H1 (cell line): Measurements from ENCODE around the gene ALPG. TPM values are rescaled to one million over a fixed set of nuclear protein-coding genes. Genes with fewer than 3 reads are reported as not detected.

Experiments used
- CTCF ChIA-PET: fragments of 300-600 bp; sonication (Branson Sonifier 250); formaldehyde crosslinking; loops from one replicate; lab custom pipeline; 2021; ENCODE audit not compliant: partially characterized antibody; lab: Charles Lee
- POLR2A ChIA-PET: fragments of 300-600 bp; sonication (Branson Sonifier 250); formaldehyde crosslinking; loops from one replicate; lab custom pipeline; 2021; ENCODE audit warnings: inconsistent platforms; ENCODE audit not compliant: partially characterized antibody; lab: Charles Lee
- DNase-seq, 2 experiments: peaks; one replicate each; pipeline versions ENCODE4 v3.0.0 to v3.0.0-alpha.2; 2010 to 2022; ENCODE audit warnings: low spot score in 2 of 2, low read depth in 1 of 2, mixed read lengths in 1 of 2
- FAIRE-seq: peaks from 2 replicates; lab custom pipeline; 2011; peaks lifted over from hg19 to GRCh38; lab: Jason Lieb, UNC
- H2AFZ ChIP-seq: 2 replicates; pipeline ENCODE4 v1.8.1; 2012; ENCODE audit warnings: low read length, inconsistent platforms
- H2AK5ac ChIP-seq: 2 replicates; pipeline ENCODE4 v1.6.1; 2013; ENCODE audit warnings: low read depth, low read length
- H2BK120ac ChIP-seq: replicated peaks from 2 replicates; pipeline ENCODE3; 2013; ENCODE audit warnings: low read depth, low read length, inconsistent platforms
- H2BK12ac ChIP-seq: 2 replicates; pipeline ENCODE4 v1.6.1; 2013; ENCODE audit warnings: low read depth, low read length
- H2BK15ac ChIP-seq: 2 replicates; pipeline ENCODE4 v1.6.1; 2013; ENCODE audit warnings: low read length
- H2BK20ac ChIP-seq: 2 replicates; pipeline ENCODE4 v1.6.1; 2013; ENCODE audit warnings: low read length
- H2BK5ac ChIP-seq: 2 replicates; pipeline ENCODE4 v1.6.1; 2013; ENCODE audit warnings: low read depth, low read length
- H3K14ac ChIP-seq: 2 replicates; pipeline ENCODE4 v1.6.1; 2013; ENCODE audit warnings: inconsistent platforms; ENCODE audit not compliant: insufficient read length
- H3K18ac ChIP-seq: 2 replicates; pipeline ENCODE4 v1.6.1; 2013; ENCODE audit warnings: low read length; ENCODE audit errors: extremely low read depth
- H3K23ac ChIP-seq: 2 replicates; pipeline ENCODE4 v1.6.1; 2013; ENCODE audit warnings: inconsistent platforms; ENCODE audit not compliant: insufficient read length
- H3K23me2 ChIP-seq: 2 replicates; pipeline ENCODE4 v1.6.1; 2013; ENCODE audit warnings: low read depth, low read length
- H3K27ac ChIP-seq: 2 replicates; pipeline ENCODE4 v1.6.1; 2011; ENCODE audit warnings: low read depth, low read length, inconsistent platforms
- H3K27me3 ChIP-seq, 4 experiments: replicated peaks in 1 of 4; 1 replicate in 1 of 4; 2 replicates in 3 of 4; pipeline versions ENCODE4 v1.6.1 to v1.8.1; 2011 to 2013; ENCODE audit warnings: low read length in 3 of 4, mild to moderate bottlenecking in 3 of 4, inconsistent platforms in 2 of 4, mixed read lengths in 2 of 4, moderate library complexity in 1 of 4; ENCODE audit not compliant: control insufficient read depth in 3 of 4, insufficient read depth in 3 of 4; ENCODE audit errors: extremely low read depth in 1 of 4
- H3K36me3 ChIP-seq, 4 experiments: 2 replicates each; pipeline versions ENCODE4 v1.6.1 to v1.8.1; 2011 to 2013; ENCODE audit warnings: mild to moderate bottlenecking in 4 of 4, low read length in 3 of 4, moderate library complexity in 2 of 4, control low read depth in 1 of 4, inconsistent platforms in 1 of 4; ENCODE audit not compliant: insufficient read depth in 4 of 4, control insufficient read depth in 2 of 4
- H3K4ac ChIP-seq: replicated peaks from 2 replicates; pipeline ENCODE3; 2013; ENCODE audit warnings: low read length, low read depth, mixed read lengths, inconsistent platforms; ENCODE audit not compliant: insufficient read length
- H3K4me1 ChIP-seq, 4 experiments: replicated peaks in 1 of 4; 1 replicate in 1 of 4; 2 replicates in 3 of 4; pipeline versions ENCODE4 v1.6.1 to v1.8.1; 2011 to 2013; ENCODE audit warnings: low read length in 3 of 4, inconsistent platforms in 2 of 4, mixed read lengths in 1 of 4; ENCODE audit not compliant: insufficient read depth in 4 of 4, control insufficient read depth in 3 of 4
- H3K4me2 ChIP-seq, 2 experiments: 2 replicates each; pipeline versions ENCODE4 v1.6.1 to v1.8.1; 2011 to 2013; ENCODE audit warnings: low read depth in 2 of 2, low read length in 2 of 2, control low read depth in 1 of 2, inconsistent platforms in 1 of 2, mild to moderate bottlenecking in 1 of 2; ENCODE audit not compliant: insufficient read depth in 1 of 2
- H3K4me3 ChIP-seq, 4 experiments: fragments of 200-600, 300-600 bp in 1 of 4; sonication (generic), shearing (Covaris generic), sonication (Bioruptor Twin) in 1 of 4; 2 replicates each; pipeline versions ENCODE4 v1.5.1 to v1.8.1; 2011 to 2016; ENCODE audit warnings: low read length in 4 of 4, low read depth in 3 of 4, control low read depth in 2 of 4, inconsistent platforms in 2 of 4, mild to moderate bottlenecking in 2 of 4, mixed read lengths in 1 of 4, moderate library complexity in 1 of 4; ENCODE audit not compliant: insufficient read depth in 2 of 4; ENCODE audit errors: extremely low read depth in 1 of 4
- H3K56ac ChIP-seq: replicated peaks from 2 replicates; pipeline ENCODE3; 2013; ENCODE audit warnings: low read depth, mild to moderate bottlenecking, mixed read lengths, low read length, inconsistent platforms; ENCODE audit not compliant: insufficient read length
- H3K79me1 ChIP-seq: 2 replicates; pipeline ENCODE4 v1.6.1; 2013; ENCODE audit warnings: low read depth, low read length, control low read depth
- H3K79me2 ChIP-seq, 2 experiments: 2 replicates each; pipeline versions ENCODE4 v1.6.1 to v1.8.1; 2012 to 2013; ENCODE audit warnings: low read length in 2 of 2, mild to moderate bottlenecking in 2 of 2, inconsistent platforms in 1 of 2; ENCODE audit not compliant: insufficient read depth in 2 of 2, control insufficient read depth in 1 of 2
- H3K9ac ChIP-seq, 4 experiments: replicated peaks in 1 of 4; 1 replicate in 1 of 4; 2 replicates in 3 of 4; pipeline versions ENCODE4 v1.6.1 to v1.8.1; 2011 to 2013; ENCODE audit warnings: low read depth in 3 of 4, low read length in 3 of 4, control low read depth in 2 of 4, mild to moderate bottlenecking in 2 of 4, moderate library complexity in 2 of 4, inconsistent platforms in 1 of 4; ENCODE audit errors: extremely low read depth in 1 of 4
- H3K9me3 ChIP-seq, 2 experiments: 2 replicates each; pipeline versions ENCODE4 v1.6.1 to v1.8.1; 2012 to 2013; ENCODE audit warnings: mild to moderate bottlenecking in 2 of 2, moderate library complexity in 2 of 2, control low read depth in 1 of 2, inconsistent platforms in 1 of 2, low read depth in 1 of 2, low read length in 1 of 2, mixed read lengths in 1 of 2; ENCODE audit not compliant: insufficient read depth in 2 of 2
- H4K20me1 ChIP-seq, 2 experiments: replicated peaks in 1 of 2; 2 replicates each; pipeline versions ENCODE3 to v1.8.1; 2011 to 2013; ENCODE audit warnings: inconsistent platforms in 2 of 2, low read length in 2 of 2, mild to moderate bottlenecking in 1 of 2; ENCODE audit not compliant: insufficient read depth in 2 of 2, control insufficient read depth in 1 of 2
- H4K5ac ChIP-seq: 2 replicates; pipeline ENCODE4 v1.6.1; 2013; ENCODE audit warnings: low read length, low read depth, mixed read lengths, inconsistent platforms; ENCODE audit not compliant: insufficient read length
- H4K8ac ChIP-seq: 2 replicates; pipeline ENCODE4 v1.8.0; 2013; ENCODE audit warnings: mild to moderate bottlenecking, moderate library complexity, low read length, inconsistent platforms; ENCODE audit not compliant: insufficient read depth; ENCODE audit errors: extremely low read depth
- H4K91ac ChIP-seq: replicated peaks from 2 replicates; pipeline ENCODE3; 2013; ENCODE audit warnings: low read length, mixed read lengths, inconsistent platforms; ENCODE audit not compliant: insufficient read length
- JUN ChIP-seq: IDR thresholded peaks from 2 replicates; pipeline ENCODE4 v1.6.1; 2011; ENCODE audit warnings: low read depth, mild to moderate bottlenecking, improper control_type of control experiment, low read length
- KDM4A ChIP-seq: IDR thresholded peaks from one replicate; pipeline ENCODE4 v1.7.1; 2012; ENCODE audit warnings: low read depth, mild to moderate bottlenecking, moderate library complexity, low read length, inconsistent platforms; ENCODE audit not compliant: severe bottlenecking
- KDM5A ChIP-seq: fragments of 200-600 bp; IDR thresholded peaks from 2 replicates; pipeline ENCODE4 v1.7.1; 2012; ENCODE audit warnings: mild to moderate bottlenecking, low read length, inconsistent platforms, mixed read lengths
- SIRT6 ChIP-seq: IDR thresholded peaks from one replicate; pipeline ENCODE4 v1.7.1; 2012; ENCODE audit warnings: low read length, inconsistent platforms
- SP1 ChIP-seq: IDR thresholded peaks from 2 replicates; pipeline ENCODE4 v1.6.1; 2011; ENCODE audit warnings: low read depth, low read length
- SUZ12 ChIP-seq: fragments of 200-600 bp; sonication (generic); IDR thresholded peaks from 2 replicates; pipeline ENCODE4 v1.6.1; 2012; ENCODE audit warnings: mild to moderate bottlenecking, inconsistent platforms, low read length, moderate library complexity, mixed read lengths
- TAF1 ChIP-seq: IDR thresholded peaks from 2 replicates; pipeline ENCODE4 v1.6.1; 2011; ENCODE audit warnings: mild to moderate bottlenecking, low read depth, low read length
- TAF7 ChIP-seq: optimal IDR thresholded peaks from 2 replicates; pipeline ENCODE3; 2011; ENCODE audit warnings: low read depth, mild to moderate bottlenecking, inconsistent platforms, low read length, moderate library complexity, borderline replicate concordance
- TBP ChIP-seq: IDR thresholded peaks from 2 replicates; pipeline ENCODE4 v1.6.1; 2011; ENCODE audit warnings: low read depth, low read length, improper control_type of control experiment
- WGBS, 2 experiments: shearing (Covaris generic) in 1 of 2; methylation state at CpG; one replicate each; pipeline versions ENCODE4 v1.1.6 to v1.1.7; 2013 to 2015; ENCODE audit warnings: low lambda C conversion rate in 2 of 2, mixed read lengths in 2 of 2, inconsistent platforms in 1 of 2, low coverage in 1 of 2, missing lambda C conversion rate in 1 of 2; ENCODE audit not compliant: insufficient replicate concordance in 2 of 2, insufficient coverage in 1 of 2, insufficient read length in 1 of 2; ENCODE audit errors: extremely low coverage in 1 of 2, missing lambda C conversion rate in 1 of 2; 5-methylcytosine and 5-hydroxymethylcytosine counted together
- polyA plus RNA-seq, 7 experiments: library from polyadenylated mRNA; depleted of rRNA in 3 of 7; stranded (reverse) in 5 of 7; unstranded in 2 of 7; fragments of >200 nt in 5 of 7; fragments of 200-250 nt in 2 of 7; gene quantifications; 1 replicate in 5 of 7; 2 replicates in 1 of 7; 4 replicates in 1 of 7; pipeline versions ENCODE4 v1.2.1 to v1.2.3, GENCODE V29; 2011 to 2013; ENCODE audit warnings: missing spikeins in 2 of 7, mixed read lengths in 2 of 7
- total RNA-seq: library from RNA; stranded (reverse); fragmentation: NEBNext Ultra II Directional; extraction: Animal tissue kit (Norgen Biotek cat#: 25700); gene quantifications from 2 replicates; pipeline ENCODE4 v1.2.1, GENCODE V29; 2021

The ALPG gene
- total and polyA plus RNA-seq, 2 of the 8 experiments (the other 6 are each of a cell fraction or from before 2014, with no cell fraction given), result 0.56 to 2.1 TPM

- Histone ChIP-seq H2BK5ac (no peak overlapping the region), H3K79me2 (no peaks in the 10 kb centered on the region), H2BK20ac (no peak overlapping the region), H3K79me1 (no peaks in the 10 kb centered on the region), H2BK12ac (no peak overlapping the region), H2AFZ (no peak overlapping the region), H3K23me2 (no peaks in the 10 kb centered on the region; the same call in 1 of the 2 replicates), H3K4me2 (no peak overlapping the region), H3K4ac (no peak overlapping the region), H3K9me3 (no peaks in the 10 kb centered on the region), H3K27ac (no peak overlapping the region), H3K18ac (no peak overlapping the region), H3K56ac (no peak overlapping the region), H4K5ac (no peak overlapping the region), H4K91ac (no peak overlapping the region), H3K9ac (no peak overlapping the region), H3K36me3 (no peaks in the 10 kb centered on the region), H4K20me1 (no peaks in the 10 kb centered on the region), H3K4me3 (no peak overlapping the region), H3K23ac (no peak overlapping the region), H3K27me3 (no peaks in the 10 kb centered on the region), H2BK15ac (no peak overlapping the region), H3K4me1 (peaks cover 0 to 3% (median 1%) of the 10 kb centered on the region in 4 experiments; a peak in 2 of 7 replicates), H4K8ac (no peak overlapping the region), H2AK5ac (no peak overlapping the region), H2BK120ac (no peak overlapping the region), H3K14ac (no peak overlapping the region)
- ChIA-PET CTCF (interaction anchor here (1.4 to 1.8 kb wide), 4 partner anchors 10 to 113 kb away, joined by 3 to 10 read pairs (median 4); no protein-coding TSS in a partner anchor), POLR2A (no interaction called here)
- FAIRE-seq, result no peak
- TF ChIP-seq TAF7 (no peak), SP1 (no peak), JUN (no peak), SUZ12 (no peak), TBP (no peak), KDM4A (no peak), KDM5A (no peak), TAF1 (no peak), SIRT6 (no peak)
- no peak for DNase-seq
- 97% methylated on average over 9 of the region's 9 CpGs; no CpG with 5 or more reads in 1 of the 2 experiments for WGBS, 2 experiments
These were observed 48.0 kb downstream of the ALPG start for GRCh38 chr2:232454630-232455029.
